Non-pigmented ciliary epithelial cell (primary cell): ENCODE data around the gene GEMIN2.
"Not testable (repeated sequence)": the region's sequence is repeated elsewhere in the genome, so short reads cannot be mapped to it uniquely, and the experiment has no call there.

Source experiments
- DNase-seq: peaks from one replicate; pipeline ENCODE4 v3.0.0-alpha.2; 2010; ENCODE audit warnings: low read depth

GEMIN2 gene, protein sequence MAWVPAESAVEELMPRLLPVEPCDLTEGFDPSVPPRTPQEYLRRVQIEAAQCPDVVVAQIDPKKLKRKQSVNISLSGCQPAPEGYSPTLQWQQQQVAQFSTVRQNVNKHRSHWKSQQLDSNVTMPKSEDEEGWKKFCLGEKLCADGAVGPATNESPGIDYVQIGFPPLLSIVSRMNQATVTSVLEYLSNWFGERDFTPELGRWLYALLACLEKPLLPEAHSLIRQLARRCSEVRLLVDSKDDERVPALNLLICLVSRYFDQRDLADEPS

DNA sequence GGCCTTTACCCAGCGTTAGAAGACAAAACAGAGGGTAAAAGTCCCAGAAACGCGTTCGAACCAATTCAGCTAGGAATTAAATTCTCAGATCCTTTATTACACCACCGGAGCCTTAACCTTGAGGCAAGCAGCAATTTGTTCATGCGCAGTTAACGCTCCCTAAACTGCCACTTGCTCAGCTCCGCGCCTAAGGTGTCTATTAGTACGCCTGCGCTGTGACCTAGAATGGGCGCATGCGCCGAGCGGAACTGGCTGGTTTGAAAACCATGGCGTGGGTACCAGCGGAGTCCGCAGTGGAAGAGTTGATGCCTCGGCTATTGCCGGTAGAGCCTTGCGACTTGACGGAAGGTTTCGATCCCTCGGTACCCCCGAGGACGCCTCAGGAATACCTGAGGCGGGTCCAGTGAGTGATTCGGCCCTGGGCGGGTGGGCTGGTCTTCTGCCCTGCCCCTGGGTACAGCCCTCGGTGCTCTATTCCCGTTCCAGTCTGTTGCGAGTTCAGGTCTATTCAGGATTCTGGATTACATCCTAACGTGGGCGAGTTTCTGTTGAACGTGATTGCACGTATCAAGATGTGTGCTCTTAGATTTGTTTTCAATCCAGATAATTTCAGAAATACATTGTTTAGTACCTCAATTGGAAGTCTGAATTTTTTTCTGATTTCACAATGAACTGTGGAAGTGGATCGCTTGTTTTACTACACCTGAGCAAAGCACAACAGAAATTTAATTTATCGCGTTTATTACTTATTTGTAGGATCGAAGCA is at the start of gene GEMIN2:
Gene GEMIN2 (plus strand): TSS at position 251 of the 766 bp plus-strand sequence. CDS start 16 bp downstream, at position 267.
- DNase-seq: peak; percentile 68

DNA sequence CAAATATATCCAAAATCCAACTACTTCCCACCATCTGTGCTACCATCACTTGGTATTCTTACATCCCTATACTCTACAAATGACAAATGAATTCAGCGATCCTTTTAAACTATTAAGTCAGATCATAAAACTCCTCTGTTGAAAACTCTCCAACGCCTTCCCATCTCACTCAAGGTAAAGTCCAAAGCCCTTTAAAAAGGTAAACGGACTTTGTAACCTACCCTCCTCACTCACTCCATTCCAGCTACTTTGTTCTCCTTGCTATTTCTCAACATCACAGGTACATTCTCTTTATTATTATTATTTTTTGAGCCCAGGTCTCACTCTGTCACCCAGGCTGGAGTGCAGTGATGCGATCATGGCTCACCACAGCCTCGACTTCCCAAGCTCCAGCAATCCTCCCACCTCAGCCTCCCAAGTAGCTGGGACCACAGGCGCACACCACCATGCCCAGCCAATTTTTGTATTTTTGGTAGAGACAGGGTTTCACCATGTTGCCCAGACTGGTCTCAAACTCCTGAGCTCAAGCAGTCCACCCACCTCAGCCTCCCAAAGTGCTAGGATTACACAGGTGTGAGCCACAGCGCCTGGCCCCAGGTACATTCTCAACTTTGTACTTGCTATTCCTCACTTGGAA is 44.8 kb upstream of the GEMIN2 start:
- not testable (repeated sequence) for DNase-seq

DNA sequence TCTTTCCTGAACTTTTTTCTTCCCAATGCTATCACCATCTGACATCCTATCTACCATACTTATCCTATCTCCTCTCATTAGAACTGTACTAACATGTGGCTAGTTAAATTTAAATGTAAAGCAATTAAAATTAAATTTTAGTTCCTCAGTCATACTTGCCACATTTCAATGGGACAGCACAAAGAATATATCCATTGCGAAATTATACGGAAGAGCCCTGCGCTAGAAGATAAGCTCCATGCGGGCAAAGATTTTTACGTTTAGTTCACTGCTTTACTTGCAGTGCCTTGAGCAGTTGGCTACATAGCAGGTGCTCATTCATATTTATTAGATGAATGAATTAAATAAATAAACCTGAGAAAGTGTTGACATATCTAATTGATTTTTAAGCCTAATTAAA is 44.2 kb upstream of the GEMIN2 start:
- no peak for DNase-seq

DNA sequence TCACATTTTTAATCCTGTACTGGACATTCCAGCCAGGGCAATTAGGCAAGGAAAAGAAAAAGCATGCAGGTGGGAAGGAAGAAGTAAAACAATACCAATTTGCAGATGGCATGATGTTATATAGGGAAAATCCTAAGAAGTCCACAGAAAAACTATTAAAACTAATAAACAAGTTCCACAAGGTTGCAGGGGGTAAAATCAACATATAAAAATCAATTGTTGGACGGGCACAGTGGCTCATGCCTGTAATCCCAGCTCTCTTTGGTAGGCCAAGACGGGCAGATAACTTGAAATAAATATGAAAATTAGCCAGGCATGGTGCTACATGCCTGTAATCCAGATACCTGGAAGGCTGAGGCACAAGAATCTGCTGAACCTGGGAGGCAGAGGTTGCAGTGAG is 43.0 kb upstream of the GEMIN2 start:
- DNase-seq: no peak

DNA sequence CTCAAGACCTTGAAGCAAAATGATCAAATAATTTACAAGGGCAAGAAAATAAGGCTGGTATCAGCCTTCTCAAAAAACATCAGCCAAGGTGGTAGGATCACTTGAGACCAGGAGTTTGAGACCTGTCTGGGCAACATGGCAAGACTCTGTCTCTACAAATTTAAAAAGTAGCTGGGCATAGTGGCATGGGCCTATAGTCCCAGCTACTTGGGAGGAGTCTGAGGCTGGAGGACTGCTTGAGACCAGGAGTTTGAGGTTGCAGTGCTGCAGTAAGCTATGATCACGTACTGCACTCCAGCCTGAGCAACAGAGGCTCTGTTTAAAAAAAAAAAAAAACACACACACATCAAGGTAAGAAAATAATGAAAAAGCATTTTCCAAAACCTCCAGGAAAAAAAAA is 33.2 kb upstream of the GEMIN2 start:
- no peak for DNase-seq

DNA sequence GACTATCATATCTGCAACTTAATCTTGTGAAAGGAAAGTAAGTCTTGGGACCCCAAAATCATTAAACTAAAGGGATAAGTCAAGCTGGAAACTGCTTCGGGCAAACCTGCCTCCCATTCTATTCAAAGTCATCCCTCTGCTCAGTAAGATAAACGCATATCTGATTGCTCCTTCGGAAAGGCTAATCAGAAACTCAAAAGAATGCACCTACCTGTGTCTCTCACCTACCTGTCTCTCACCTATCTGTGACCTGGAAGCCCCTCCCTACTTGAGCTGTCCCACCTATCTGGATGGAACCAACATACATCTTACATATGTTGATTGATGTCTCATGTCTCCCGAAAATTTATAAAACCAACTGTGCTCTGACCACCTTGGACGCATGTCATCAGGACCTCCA is 31.0 kb upstream of the GEMIN2 start:
- no peak for DNase-seq

DNA sequence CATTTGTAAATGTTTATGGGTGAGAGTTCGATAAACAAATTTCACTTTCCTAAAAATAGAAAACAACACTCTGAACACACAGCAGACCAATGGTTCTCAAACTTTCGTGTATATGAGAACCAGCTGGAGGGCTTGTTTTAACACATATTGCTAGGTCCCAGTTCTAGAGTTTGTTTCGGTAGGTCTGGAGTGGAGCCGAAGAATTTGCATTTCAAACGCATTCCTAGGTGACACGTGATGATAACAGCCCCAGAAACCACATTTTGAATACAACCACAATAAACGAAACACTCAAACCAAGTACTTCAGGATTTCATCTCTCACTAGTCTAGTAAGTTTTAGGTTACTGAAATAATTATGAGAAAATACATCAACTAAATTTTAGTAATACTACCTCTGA is 28.2 kb upstream of the GEMIN2 start:
- no peak for DNase-seq

DNA sequence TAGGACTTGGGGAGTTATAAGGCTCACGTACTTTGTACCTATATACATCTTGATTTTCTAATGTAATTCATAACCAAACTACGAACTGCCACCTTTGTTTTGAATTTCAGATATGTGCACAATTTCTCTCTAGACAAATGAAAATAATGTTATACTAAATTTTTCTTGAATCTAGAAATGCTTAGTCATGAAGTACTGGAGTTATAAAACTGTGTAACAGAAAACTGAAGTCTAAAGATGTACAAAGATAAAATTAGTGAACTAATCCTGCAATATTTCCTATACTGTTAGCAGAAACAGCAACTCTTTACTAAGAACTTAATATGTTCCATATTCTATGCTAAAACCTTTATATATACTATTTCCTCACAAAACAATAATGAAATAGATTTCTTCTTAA is 26.6 kb upstream of the GEMIN2 start:
- no peak for DNase-seq

DNA sequence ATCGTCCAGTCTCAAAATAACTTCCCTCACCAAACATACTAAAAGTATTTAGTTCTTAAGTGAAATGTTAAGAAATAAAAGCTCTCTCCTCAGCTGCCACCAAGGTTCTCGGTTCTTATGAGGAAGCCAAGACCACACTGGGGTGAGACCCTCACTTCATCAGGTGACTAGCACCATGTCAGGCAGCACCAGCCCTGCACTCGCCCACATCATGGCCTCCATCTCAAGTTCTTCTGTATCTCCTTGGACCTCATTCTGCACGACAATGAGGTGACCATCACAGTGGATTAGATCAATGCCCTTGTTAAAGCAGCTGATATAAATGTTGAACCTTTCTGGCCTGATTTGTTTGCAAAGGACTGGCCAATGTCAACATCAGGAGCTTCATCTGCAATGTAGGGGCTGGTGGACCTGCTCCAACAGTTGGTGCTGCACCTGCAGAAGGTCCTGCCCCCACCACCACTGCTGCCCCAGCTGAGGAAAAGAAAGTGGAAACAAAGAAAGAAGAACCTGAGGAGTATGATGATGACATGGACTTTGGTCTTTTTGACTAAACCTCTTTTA is 23.5 kb upstream of the GEMIN2 start:
- no peak for DNase-seq

DNA sequence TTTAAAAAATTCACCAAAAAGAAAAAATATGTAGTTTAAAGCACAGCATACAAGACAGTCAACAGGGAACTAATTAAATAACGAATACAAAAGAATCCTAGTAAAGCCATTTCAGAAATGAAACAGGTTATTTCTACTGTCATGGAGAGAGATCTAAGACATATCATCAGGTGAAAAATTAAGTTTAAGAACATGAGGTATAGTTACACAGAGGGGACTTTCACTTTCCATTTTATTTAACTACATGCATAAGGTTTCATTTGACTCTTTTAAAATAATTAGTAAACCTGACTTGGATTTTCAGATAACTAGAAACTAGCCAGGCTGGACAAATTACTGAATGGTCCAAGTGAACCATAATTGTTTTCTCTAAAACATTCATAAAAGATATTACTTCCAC is 22.4 kb upstream of the GEMIN2 start:
- DNase-seq: no peak

DNA sequence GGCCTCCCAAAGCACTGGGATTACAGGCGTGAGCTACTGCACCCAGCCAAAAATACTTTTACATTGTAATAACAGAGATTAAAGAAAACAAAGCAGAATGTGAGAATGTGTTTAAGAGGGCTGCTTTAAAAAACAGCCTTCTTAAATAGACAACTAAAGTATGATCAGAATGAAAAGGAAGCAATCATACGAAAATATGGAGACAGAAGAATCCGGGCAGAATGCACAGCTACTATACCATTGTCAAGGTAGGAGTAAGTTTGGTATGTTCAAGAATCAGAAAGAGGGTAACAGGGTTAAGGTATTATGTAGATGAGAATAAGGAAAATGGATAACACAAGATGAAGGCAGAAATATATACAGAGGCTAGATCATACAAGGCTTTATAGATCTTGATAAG is 19.6 kb upstream of the GEMIN2 start:
- no peak for DNase-seq

DNA sequence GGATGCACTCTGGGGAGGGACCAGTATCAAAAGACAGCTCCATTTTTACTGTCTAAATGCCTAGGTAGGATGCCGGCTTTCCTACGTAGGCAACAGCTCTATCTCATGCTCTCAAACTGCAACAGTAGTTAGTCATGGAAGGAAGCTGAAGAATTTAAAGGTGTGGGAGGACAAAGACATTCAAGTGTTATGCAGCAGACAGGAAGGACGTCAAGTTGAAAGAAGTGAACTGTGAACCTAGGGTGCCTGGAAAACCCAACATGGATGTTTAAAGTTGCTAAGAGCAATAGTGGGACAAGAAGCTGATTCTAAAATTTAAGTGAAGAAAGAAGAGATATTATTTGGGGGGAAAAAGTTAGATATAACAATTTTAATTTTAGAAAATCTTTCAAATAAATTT is 17.0 kb upstream of the GEMIN2 start:
- DNase-seq: no peak

DNA sequence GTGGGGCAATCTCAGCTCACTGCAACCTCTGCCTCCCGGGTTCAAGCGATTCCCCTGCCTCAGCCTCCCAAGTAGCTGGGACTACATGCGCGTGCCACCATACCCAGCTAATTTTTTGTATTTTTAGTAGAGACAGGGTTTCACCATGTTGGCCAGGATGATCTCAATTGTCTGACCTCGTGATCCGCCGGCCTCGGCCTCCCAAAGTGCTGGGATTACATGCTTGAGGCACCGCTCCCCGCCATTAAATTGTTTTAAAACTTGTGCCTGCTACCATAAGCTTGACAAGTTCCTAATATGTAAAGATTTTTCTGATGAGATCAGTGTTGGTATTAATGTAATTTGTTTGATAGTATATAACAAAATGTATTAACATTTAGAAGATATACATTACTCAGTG is 14.9 kb upstream of the GEMIN2 start:
- not testable (repeated sequence) for DNase-seq

DNA sequence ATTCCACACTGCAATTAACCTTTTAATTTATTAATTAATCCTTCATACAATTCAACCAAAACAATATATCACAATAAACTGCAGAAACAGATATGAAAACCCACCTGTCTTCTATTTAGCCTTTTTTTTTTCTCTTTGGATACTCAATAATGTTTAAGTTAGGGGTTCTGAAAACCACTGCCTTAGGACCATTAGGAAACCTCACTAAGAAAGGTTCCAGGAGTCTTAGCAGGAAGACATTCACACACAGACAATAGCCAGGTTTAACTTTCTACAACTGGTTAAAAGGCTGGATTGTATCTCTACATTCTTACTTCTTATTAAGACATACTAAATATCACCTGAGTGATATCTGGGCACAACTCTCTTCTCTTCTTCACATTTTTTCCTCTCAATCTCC is 14.4 kb upstream of the GEMIN2 start:
- DNase-seq: no peak

DNA sequence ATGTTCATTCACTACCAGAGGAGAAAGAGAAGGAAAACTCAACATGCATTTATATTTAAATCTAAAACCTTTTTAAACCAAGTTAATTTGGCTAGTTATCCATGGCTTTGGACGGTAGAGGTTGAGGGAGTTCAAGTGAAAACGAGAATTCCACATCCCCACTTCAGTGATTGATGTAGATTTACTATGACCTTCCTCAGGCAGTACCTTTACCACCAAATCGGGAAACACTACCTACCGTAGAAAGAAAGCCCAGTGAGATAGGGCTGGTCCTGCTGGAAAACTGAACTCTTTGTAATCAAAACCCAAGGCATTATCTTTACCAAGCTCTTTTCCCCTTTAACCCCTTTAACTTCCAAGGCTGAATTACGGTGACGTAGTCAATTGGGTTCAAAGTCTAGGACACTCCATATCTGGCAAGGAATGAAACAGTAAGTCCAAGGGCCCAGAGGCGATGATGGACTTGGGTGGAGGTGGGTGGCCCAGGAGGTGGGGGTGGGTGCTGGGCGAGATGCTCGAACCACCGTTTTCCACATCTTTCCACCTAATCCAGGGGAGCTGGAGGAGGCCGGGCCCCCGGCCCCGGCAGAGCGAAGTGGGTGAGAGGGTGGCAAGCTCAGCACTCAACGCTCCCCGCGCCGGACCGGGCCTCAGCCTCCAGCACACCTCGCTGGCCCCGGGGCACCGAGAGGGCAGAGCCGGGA is 11.7 kb upstream of the GEMIN2 start:
- no peak for DNase-seq

DNA sequence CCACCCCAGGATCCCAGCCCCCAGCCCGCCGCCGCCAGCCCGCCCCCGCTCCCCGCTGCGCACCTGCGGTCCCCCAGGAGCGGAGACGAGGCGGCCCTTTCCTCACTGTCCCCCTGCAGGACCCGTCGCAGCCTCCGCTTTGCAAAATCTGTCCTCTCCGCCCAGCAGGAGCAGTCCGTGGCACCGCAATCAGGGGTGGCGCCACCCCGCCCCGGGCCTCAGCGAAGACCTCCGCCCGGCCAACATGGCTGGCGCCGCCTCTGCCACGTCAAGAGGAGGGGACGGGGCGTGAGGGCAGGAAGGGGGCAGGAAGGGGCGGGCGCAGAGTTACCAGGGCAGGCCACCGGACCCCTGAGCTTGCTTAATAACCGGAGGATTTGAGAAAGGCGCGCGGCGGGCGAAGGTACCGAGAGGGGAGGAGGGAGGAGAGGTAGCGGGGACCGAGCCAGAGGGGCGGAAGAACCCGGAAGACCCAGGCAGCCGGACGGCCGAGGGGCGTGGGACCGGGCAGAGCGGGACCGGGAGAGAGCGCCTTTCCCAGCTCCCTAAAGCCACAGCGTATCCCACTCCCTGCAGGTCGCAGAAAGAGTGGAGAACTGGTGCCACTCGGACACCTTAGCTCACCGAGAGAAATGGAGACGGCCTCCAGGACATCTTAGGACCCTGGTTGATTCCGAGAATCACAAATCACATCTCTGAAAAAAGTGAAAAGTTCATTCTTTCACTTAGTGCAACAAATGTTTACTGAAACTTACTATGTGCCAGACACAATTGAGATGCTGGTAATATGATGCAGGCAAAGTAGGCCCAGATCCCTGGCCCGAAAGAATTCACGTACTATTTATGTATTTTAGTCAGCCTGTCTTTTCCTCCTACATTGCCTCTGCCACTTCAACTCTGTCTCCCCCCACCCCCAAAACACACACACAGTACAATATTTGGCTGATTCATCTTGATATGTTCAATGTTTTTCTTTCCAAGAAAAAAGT is 10.9 kb upstream of the GEMIN2 start, which contains the start of gene SEC23A:
Gene SEC23A (minus strand): TSS at position 267 of the 989 bp plus-strand sequence. CDS start 7,117 bp downstream, outside the sequence.
- DNase-seq: no peak

DNA sequence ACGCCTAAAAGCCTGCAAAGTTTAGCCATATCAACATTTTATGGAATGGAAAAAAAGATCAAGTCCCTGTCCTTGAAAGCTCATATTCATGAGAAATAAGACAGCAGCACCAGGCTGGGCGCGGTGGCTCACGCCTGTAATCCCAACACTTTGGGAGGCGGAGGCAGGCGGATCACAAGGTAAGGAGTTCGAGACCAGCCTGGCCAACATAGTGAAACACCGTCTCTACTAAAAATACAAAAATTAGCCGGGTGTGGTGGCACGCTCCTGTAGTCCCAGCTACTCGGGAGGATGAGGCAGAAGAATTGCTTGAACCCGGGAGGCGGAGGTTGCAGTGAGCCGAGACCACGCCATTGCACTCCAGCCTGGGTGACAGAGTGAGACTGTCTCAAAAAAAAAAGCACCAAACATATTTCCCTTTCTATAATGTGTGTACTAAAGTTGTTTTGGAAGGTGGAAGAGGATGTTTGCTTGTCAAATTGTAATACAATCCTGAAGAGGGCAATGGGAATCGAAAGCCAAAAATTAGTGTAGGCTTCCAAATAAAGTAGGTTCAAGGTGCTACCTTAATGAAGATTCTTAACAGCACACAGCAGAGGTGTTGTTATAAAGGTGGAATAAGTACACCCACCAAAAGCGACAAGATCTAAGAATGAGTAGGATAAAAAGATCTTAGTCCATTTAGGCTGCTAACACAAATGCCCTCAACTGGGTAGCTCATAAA is 9.9 kb upstream of the GEMIN2 start:
- not testable (repeated sequence) for DNase-seq

DNA sequence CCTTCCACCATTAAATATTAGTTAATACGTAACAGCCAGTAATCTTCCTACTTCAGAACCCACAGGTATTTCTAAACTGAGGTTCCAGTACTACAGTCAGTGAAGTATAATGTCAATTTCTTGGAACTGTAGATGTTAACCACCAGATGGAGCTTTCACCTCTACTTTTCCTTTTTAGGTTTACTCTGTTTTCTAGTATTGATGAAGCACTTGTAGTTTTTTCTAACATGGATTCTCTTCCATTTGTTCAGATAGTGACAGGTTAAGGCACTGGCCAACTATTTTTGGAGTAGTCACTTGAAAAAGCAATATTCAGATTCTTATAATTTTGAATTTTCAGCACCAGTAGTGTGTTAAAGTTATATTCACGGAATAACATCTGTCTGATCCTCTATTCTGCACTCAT is 6.5 kb upstream of the GEMIN2 start:
- no peak for DNase-seq

DNA sequence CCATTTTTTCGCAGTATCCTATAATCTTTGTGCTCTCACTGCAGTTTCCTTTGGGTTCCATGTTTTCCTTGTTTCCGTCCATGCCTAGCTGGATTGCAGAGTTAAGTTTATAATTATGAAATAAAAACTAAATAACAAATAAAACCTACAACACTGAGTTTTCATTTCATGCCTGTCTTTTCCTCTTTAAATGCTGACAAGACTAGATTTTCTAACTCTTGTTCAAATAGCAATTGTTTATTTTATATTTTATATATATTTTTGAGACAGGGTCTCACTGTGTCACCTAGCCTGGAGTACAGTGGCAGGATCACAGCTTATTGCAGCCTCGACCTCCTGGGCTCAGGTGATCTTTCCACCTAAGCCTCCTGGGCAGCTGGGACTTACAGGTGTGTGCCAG is 5.3 kb upstream of the GEMIN2 start:
- no peak for DNase-seq
